ENCODE measurements around the gene NUB1.

Gene NUB1

DNA sequence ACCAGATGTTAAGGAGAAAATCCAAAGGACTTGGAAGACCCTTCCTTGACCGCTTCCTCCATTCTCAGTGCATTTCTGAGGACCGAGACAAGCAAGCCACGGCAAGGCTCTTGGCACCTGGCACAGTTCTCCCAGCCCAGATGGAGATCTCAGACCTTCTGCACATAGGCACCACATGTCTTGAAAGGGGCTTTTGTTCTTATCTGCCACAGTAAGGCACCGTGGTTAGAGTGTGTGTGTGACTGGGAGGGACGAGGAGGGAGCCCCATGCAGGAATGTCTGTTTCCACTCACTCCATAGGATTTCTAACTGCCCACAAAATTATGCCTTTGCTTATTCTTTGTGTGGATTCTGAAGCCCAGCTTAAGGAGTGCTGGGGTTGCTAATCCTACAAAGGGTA, 78.5 kb downstream of the NUB1 start:
- Histone ChIP-seq H3K4me3 (ENCODE audit: low read length) (no peak overlapping the region), H3K9me3 (ENCODE audit: insufficient read depth, low read depth, low read length) (peaks cover 6% of the 10 kb centered on the region; the same call in 1 of the 2 replicates), H3K4me1 (ENCODE audit: insufficient read depth, low read length) (peaks cover 6% of the 10 kb centered on the region), H3K27ac (ENCODE audit: low read depth, low read length) (no peak overlapping the region), H3K9ac (ENCODE audit: low read depth, low read length) (no peak overlapping the region), H3K36me3 (ENCODE audit: insufficient read depth, low read length) (no peaks in the 10 kb centered on the region), H3K27me3 (ENCODE audit: insufficient read depth, low read length) (peaks cover 22% of the 10 kb centered on the region)
- 96% methylated on average over 3 of the region's 5 CpGs for WGBS

DNA sequence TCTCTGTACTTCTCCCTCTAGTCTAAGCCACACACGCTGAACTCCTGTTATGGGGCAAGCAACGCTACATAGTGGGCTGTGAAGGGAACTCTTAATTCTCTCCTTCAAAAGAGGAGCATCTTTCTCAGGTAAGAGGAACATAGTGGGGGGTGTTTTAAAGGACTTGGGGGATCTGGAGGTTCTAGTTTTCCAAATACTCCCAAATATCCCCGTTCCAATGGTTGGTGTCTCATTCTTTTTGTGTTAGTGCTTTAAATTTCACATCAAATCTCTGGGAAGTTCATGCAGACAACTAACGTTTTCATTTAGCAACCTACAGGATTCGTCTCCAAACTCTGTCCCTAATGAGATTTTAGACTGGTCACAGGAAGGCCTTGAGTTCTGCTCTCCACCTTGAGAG, 80.6 kb downstream of the NUB1 start:
- peaks cover 6% of the 10 kb centered on the region; the same call in 1 of the 2 replicates for H3K9me3 ChIP-seq (ENCODE audit: insufficient read depth, low read depth, low read length)
- H3K27ac ChIP-seq (ENCODE audit: low read depth, low read length): no peak overlapping the region
- 96% methylated on average over 5 of the region's 5 CpGs for WGBS
- H3K4me1 ChIP-seq (ENCODE audit: insufficient read depth, low read length): peaks cover 8% of the 10 kb centered on the region; the same call in 1 of the 2 replicates
- H3K4me3 ChIP-seq (ENCODE audit: low read length): no peak overlapping the region
- peaks cover 2% of the 10 kb centered on the region; the same call in 1 of the 2 replicates for H3K27me3 ChIP-seq (ENCODE audit: insufficient read depth, low read length)
- H3K36me3 ChIP-seq (ENCODE audit: insufficient read depth, low read length): no peaks in the 10 kb centered on the region
- H3K9ac ChIP-seq (ENCODE audit: low read depth, low read length): no peak overlapping the region

- Histone ChIP-seq H3K4me3 (ENCODE audit: low read length) (no peak overlapping the region), H3K9me3 (ENCODE audit: insufficient read depth, low read depth, low read length) (peaks cover 6% of the 10 kb centered on the region; the same call in 1 of the 2 replicates), H3K4me1 (ENCODE audit: insufficient read depth, low read length) (peaks cover 14% of the 10 kb centered on the region), H3K27me3 (ENCODE audit: insufficient read depth, low read length) (peaks cover 2% of the 10 kb centered on the region; the same call in 1 of the 2 replicates), H3K36me3 (ENCODE audit: insufficient read depth, low read length) (no peaks in the 10 kb centered on the region), H3K27ac (ENCODE audit: low read depth, low read length) (no peak overlapping the region), H3K9ac (ENCODE audit: low read depth, low read length) (no peak overlapping the region)
- WGBS: 90% methylated on average over 7 of the region's 7 CpGs
These were observed 81.6 kb downstream of the NUB1 start for GRCh38 chr7:151423226-151423625.

DNA sequence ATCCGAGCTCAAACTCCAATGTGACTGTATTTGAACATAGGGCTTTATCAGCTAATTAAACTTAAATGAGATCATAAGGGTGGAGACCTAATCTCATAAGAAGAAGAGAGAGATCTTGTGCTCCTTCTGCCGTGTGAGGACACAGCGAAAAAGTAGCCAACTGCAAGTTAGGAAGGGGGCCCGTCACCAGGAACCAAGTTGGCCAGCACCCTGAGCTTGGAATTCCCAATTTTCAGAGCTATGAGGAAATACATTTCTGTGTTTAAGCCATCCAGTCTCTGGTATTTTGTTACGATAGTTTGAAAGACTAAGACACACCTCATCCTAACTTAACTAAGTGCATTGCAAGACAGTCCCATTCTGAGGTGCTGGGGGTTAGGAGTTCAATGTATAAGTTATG, 82.3 kb downstream of the NUB1 start:
- Histone ChIP-seq H3K9me3 (ENCODE audit: insufficient read depth, low read depth, low read length) (peaks cover 6% of the 10 kb centered on the region; the same call in 1 of the 2 replicates), H3K27ac (ENCODE audit: low read depth, low read length) (no peak overlapping the region), H3K27me3 (ENCODE audit: insufficient read depth, low read length) (peaks cover 2% of the 10 kb centered on the region; the same call in 1 of the 2 replicates), H3K4me3 (ENCODE audit: low read length) (no peak overlapping the region), H3K4me1 (ENCODE audit: insufficient read depth, low read length) (peaks cover 21% of the 10 kb centered on the region), H3K9ac (ENCODE audit: low read depth, low read length) (no peak overlapping the region), H3K36me3 (ENCODE audit: insufficient read depth, low read length) (no peaks in the 10 kb centered on the region)
- WGBS: 94% methylated on average over 4 of the region's 5 CpGs

DNA sequence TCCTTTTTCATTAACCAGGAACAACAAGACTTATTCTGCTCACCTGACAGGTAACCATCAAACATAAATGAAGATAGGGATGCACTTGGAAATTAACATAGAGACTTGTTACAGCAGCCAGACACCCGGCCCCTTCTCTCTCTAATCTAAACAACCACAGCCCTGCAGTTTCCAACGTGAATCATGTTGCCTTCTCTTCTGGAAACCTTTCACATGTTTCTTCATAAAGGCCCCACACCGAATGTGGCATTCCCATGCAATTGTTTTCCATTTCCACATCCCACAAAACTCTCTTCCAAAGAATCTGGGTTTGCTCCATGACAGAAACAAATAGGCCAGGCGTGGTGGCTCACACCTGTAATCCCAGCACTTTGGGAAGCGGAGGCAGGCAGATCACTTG, 83.2 kb downstream of the NUB1 start:
- H3K4me3 ChIP-seq (ENCODE audit: low read length): no peak overlapping the region
- H3K36me3 ChIP-seq (ENCODE audit: insufficient read depth, low read length): no peaks in the 10 kb centered on the region
- H3K9me3 ChIP-seq (ENCODE audit: insufficient read depth, low read depth, low read length): peaks cover 2% of the 10 kb centered on the region; the same call in 1 of the 2 replicates
- no peak overlapping the region for H3K9ac ChIP-seq (ENCODE audit: low read depth, low read length)
- H3K27ac ChIP-seq (ENCODE audit: low read depth, low read length): no peak overlapping the region
- WGBS: 83% methylated on average over 5 of the region's 5 CpGs
- H3K27me3 ChIP-seq (ENCODE audit: insufficient read depth, low read length): peaks cover 2% of the 10 kb centered on the region; the same call in 1 of the 2 replicates
- peaks cover 28% of the 10 kb centered on the region for H3K4me1 ChIP-seq (ENCODE audit: insufficient read depth, low read length)

GRCh38 chr7:151425670-151426440, 84.2 kb downstream of the NUB1 start:
- H3K4me1 ChIP-seq (ENCODE audit: insufficient read depth, low read length): peaks cover 35% of the 10 kb centered on the region
- no peaks in the 10 kb centered on the region for H3K36me3 ChIP-seq (ENCODE audit: insufficient read depth, low read length)
- H3K4me3 ChIP-seq (ENCODE audit: low read length): no peak overlapping the region
- H3K27me3 ChIP-seq (ENCODE audit: insufficient read depth, low read length): peaks cover 2% of the 10 kb centered on the region; the same call in 1 of the 2 replicates
- no peaks in the 10 kb centered on the region for H3K9me3 ChIP-seq (ENCODE audit: insufficient read depth, low read depth, low read length)
- no peak overlapping the region for H3K9ac ChIP-seq (ENCODE audit: low read depth, low read length)
- WGBS: 77% methylated on average over 7 of the region's 7 CpGs
- no peak overlapping the region for H3K27ac ChIP-seq (ENCODE audit: low read depth, low read length)

- 74% methylated on average over 14 of the region's 14 CpGs for WGBS
- Histone ChIP-seq H3K27ac (ENCODE audit: low read depth, low read length) (no peak overlapping the region), H3K4me1 (ENCODE audit: insufficient read depth, low read length) (peaks cover 35% of the 10 kb centered on the region), H3K9ac (ENCODE audit: low read depth, low read length) (no peak overlapping the region), H3K9me3 (ENCODE audit: insufficient read depth, low read depth, low read length) (no peaks in the 10 kb centered on the region), H3K36me3 (ENCODE audit: insufficient read depth, low read length) (no peaks in the 10 kb centered on the region), H3K27me3 (ENCODE audit: insufficient read depth, low read length) (peaks cover 2% of the 10 kb centered on the region; the same call in 1 of the 2 replicates), H3K4me3 (ENCODE audit: low read length) (no peak overlapping the region)
These were observed 84.9 kb downstream of the NUB1 start for GRCh38 chr7:151426441-151426903.

GRCh38 chr7:151426904-151427704, 85.5 kb downstream of the NUB1 start:
- Histone ChIP-seq H3K27me3 (ENCODE audit: insufficient read depth, low read length) (peaks cover 2% of the 10 kb centered on the region; the same call in 1 of the 2 replicates), H3K4me1 (ENCODE audit: insufficient read depth, low read length) (peaks cover 35% of the 10 kb centered on the region), H3K27ac (ENCODE audit: low read depth, low read length) (no peak overlapping the region), H3K4me3 (ENCODE audit: low read length) (no peak overlapping the region), H3K9me3 (ENCODE audit: insufficient read depth, low read depth, low read length) (no peaks in the 10 kb centered on the region), H3K9ac (ENCODE audit: low read depth, low read length) (no peak overlapping the region), H3K36me3 (ENCODE audit: insufficient read depth, low read length) (no peaks in the 10 kb centered on the region)
- WGBS: 93% methylated on average over 23 of the region's 23 CpGs

GRCh38 chr7:151427705-151428377, 86.2 kb downstream of the NUB1 start:
- Histone ChIP-seq H3K9me3 (ENCODE audit: insufficient read depth, low read depth, low read length) (no peaks in the 10 kb centered on the region), H3K36me3 (ENCODE audit: insufficient read depth, low read length) (no peaks in the 10 kb centered on the region), H3K4me3 (ENCODE audit: low read length) (no peak overlapping the region), H3K4me1 (ENCODE audit: insufficient read depth, low read length) (peaks cover 35% of the 10 kb centered on the region), H3K27me3 (ENCODE audit: insufficient read depth, low read length) (peaks cover 2% of the 10 kb centered on the region; the same call in 1 of the 2 replicates), H3K27ac (ENCODE audit: low read depth, low read length) (no peak overlapping the region), H3K9ac (ENCODE audit: low read depth, low read length) (no peak overlapping the region)
- WGBS: 87% methylated on average over 10 of the region's 10 CpGs

Measured in HUES64 (cell line).